HG02798 (cell line): ENCODE data around the gene ADSS1.
A peak's percentile ranks its signal among the peaks of the same experiment; 100 is the strongest.

Experiments
- ATAC-seq: cut with Tn5 transposase; IDR thresholded peaks from one replicate; pipeline ENCODE4 v1.9.1; 2021; ENCODE audit warnings: mild to moderate bottlenecking; ENCODE audit not compliant: unreplicated experiment, poor library complexity

ADSS1 gene

DNA sequence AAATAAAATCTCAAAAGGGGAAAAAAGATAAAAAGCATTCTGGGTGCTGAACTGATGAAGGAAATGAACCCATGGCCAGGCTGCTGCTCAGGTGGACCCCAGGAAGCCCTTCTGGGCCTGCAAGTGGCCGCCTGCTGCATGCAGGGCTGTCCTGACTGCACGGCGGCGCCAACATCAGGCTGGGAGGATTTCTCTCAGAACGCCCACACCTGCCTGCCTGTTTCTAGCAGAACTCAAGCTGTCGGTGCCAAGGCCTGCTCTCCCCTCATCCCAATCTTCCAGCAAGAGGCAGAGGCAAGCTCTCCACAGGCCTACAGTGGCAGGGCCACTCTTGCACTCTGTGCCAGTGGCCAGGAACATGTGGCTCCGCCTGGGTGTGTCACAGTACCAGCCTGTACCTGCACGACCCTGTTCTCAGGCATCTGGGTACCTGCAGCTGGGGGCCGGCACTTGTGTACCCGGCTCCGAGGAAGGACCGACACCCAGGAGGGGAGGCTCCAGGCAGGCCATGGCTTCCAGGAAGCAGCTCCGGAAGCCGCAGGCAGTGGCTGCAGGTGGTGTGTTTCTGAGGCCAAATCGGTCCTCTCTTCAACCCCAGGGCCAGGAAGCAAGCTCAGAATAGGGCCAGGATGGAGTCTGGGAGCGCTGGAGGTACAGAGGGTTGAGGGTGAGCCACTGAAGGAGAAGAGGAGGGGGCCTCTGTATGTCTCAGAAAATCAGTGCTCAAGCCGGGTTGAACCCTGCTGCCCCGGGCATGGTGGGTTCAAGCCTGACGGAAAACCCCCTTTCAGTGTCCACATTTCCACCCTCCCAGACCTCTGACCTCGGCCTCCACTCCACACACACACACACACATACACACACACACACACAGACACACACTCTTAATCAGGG lies 37.2 kb upstream of the ADSS1 start:
- ATAC-seq, result no peak

DNA sequence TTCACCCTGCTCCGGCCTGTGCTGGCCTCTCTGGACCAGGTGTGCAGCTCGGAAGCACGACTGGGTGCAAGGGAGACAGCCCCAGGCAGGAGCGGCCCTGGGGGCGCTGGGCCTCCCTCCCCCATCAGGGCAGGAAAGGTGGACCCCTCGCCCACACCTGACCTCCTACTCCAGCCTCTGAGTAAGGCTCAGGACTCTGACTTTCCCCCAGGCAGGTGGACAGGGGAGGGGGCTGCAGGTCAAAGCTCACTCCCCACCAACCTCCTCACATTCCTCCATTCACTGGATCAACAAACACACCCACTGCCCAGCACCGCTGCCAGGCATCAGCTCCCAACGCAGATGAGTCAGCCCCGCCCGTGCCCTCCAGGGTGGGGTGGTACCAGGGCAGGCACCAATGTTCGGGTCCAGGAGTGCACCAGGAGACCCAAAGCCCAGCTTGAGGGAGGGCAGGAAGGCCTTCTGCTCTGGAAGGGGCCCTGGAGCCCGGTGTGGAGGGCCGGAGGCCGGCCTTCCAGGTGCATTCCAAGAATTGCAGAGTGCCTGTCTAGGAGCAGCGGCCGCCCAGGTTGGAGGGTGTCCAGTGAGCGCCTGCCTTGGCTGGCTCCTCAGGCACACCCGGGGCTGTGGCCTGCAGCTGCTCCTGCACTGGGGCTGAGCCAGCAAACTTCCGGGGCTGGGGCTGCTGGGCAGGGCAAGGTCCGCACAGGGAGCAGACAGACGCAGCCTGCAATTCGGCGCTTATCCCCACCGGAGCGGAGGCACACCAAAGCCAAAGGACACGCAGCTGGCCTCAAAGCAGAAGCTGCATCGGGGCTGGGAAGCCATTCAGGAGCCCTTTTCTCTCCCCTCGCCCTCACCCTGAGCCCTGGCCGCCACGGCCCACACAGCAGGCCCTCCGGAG lies 36.2 kb upstream of the ADSS1 start:
- ATAC-seq, result no peak

DNA sequence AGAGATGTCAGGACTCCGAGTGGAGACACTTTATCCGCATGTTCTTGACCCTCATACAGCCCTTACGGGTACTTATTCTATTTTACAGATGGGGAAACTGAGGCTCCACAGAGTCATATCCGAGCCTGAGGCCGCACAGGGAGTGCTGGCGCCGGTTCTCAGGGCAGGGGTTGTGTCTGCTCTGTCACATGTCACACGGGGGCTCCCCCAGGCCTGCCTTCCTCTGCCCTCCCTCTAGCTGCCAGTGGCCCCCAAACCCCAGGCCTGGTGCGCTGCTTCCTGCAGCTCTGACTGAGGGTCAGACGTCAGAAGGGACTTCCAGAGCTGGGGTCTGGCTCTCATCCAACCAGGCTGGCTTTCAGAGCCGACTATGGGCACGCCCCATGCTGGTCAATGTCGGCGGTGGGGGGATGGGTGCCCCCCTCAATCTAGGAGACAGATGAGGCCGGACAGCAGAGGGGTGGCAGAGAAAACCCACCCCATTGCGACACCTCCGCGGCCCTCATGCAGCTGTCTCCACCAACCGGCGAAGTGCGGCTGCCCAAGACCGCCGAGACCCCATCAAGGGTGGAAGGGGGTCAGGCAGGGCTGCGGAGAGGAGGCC lies 35.4 kb upstream of the ADSS1 start:
- no peak for ATAC-seq

DNA sequence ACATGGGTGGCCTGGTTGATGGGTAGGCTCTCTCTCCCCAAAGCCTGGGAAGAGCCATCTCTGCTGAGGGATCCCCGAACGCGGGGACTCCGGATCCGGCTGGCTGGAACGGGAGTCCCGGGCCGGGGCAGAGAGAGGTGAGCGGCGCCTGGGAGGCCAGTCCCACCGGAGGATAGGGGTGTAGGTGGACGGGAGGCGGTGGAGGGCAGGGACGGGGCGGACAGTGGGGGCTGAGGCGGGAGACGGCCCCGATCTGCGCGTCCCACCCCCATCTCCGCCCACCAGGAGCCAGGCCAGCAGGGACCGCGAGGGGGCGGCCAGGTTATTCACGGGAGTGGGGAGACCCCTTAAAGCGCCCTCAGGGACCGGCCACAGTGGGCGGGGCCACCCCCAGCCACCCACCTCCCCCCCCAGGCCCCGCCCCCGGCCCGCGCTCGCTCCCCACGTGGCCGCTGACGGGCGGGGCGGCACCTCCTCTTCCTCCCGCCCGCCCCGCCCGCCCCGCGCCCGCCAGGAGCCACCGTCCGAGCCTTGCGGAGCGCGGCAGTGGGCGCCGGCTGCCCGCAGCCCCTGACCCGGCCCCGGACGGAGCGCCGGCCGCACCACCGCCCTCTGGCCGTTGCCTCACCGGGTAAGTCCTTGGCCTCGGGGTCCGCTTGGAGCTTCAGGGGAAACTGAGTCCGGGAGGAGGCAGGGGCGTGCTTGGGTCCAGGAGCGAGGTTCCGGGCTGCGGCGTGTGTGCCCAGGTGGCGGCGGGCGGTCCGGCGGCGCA lies 34.7 kb upstream of the ADSS1 start, which contains the start of gene INF2:
Gene INF2, plus strand, starts transcription at position 510 of the 772 bp plus-strand sequence. CDS start 11,748 bp downstream, outside the sequence.
- ATAC-seq, result peak; percentile 43

DNA sequence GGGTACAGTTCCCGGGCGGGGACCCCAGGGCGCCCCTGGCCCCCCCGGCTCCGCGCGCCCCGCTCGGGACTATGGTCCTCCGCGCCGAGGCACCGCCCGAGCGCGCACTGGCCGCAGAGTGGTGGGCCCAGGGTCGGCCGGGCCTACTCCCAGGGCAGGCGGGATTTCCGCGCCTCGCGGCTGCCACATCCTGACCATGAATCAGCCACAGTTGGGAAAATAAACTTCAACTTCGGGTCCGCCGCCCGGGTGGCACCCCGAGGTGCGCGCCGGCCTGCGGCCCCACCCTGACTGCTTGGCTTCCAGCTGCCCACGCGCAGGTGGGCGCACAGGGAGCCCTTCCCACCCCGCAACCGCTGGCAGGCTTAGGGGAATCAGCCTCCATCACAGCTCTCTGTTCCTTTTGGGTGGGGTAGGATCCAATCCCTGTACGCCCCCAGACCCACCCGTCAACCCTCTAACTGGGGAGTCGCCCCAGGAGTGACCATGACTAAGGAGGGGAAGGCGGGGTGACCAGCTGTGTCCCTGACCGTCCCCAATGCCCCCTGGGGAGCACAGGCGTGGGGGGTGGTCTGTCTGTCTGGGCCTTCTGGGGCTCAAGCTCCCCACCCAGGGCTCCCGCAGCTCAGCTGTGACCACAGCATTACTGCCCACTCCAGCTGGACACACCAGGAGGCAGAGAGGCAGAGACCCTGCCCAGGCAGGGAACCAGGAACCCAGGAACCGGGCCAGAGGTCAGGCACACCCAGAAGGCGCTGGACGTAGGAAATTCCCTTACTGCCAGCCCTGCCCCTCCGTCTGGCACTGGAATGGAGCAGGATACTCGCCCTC lies 33.9 kb upstream of the ADSS1 start:
- no peak for ATAC-seq

DNA sequence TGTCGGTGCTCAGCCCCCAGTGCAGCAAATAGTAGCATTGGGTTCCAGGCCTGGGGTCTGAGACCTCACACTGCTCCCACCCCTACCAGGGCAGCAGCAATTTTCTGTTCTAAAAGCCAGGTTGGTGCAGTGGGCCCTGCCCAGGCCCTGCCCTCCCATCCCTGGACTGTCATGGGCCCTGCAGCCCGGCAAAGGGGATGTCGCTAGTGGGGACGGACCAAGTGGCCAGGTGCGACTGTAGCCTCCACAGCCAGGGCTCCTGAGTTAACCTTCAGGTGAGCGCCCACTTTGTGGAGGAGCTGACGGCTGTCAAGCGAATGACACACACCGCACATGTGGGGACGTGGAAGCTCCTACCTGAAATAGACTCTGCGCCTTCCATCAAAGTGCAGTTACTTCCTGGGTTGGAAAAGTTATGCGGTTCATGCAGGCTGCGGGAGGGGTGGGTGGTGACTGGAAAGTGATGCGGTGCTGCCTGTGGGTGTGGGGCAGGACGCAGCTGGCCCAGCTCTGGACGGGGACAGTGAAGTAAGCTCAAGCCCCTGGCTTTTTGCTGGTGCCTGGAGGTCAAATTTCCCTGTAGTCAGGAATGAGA lies 33.1 kb upstream of the ADSS1 start:
- ATAC-seq, result no peak

DNA sequence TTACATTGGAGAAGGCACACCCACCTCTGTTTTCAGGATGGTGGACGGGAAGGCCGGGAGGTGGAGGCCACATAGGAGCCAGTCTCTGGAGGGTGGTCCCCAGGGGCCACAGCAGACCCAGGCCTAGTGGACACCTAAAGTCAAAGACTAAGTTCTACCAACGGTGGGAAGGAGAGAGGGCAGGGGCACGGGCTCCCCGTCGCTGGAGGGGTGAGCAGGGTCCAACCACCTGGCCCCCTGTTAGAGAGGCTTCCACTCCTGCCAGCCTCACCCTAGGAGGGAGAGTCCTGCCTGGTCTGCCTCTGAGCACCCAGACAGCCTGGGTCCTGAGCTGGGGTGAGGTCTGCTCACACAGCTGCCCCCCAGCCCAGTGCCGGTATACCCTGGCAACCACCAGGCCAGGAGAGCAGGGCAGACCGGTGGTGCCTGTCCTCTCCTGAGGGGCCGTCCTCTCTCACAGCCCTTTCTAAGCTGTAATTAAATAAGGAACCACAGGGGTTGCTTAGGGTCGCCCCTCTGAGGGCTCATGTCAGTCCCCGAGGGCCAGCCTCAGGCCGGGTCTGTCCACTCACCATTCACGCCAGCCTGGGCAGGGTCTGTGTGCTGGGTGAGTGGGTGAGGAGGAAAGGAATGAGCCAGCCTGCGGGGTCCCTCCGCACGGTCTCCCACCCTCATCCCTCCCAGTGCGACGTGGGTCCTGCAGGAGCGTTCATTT lies 32.3 kb upstream of the ADSS1 start:
- ATAC-seq, result no peak

DNA sequence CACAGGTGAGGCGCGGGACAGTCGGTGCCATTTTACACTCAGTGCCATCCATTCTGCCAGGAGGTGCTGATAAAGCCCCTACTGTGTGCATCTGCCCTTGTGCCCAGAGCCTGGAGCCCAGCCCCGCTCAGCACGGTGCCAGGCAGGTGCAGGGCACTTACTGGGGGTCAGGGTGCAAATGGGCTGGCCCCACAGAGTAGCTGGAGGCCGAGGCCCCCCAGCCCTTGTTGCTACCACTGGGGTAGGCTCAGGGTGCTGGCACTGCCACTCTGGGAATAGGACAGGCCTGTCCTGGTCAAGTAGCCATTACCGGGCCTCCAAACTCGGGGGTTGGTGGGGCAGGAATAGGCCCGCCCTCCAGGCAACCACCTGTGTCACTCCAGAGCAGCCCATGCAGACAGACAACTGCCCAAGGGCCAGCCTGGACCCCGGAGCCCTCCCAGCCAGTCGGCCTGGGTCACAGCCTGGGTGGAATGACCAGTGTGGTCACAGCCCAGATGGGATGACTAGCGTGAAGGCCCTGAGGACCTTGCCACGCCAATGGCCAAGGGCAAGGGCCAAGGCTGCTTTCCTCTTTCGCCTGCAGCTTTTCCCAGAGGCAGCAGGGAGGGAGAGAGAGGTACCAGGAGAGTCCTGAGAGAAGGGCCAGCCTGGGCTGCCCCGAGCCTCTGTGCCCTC lies 31.6 kb upstream of the ADSS1 start:
- ATAC-seq, result no peak

DNA sequence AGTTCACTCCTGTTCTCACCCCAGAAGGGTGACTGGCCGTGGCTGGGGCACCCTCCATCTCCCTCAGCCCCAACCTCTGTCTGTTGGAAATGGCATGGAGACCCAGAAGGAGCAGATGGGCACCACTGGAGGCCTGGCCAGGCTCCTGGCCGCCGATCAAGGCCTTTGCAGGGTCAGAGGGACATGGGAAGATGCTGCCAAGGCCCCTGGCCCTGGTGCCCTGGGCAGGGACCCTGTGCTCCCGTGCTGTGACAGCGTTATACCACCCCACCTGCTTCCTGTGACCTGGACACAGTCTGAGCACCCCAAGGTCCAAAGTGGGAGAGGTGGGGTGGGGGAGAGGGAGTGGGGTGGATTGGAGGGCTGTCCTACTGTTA lies 31.1 kb upstream of the ADSS1 start:
- no peak for ATAC-seq

DNA sequence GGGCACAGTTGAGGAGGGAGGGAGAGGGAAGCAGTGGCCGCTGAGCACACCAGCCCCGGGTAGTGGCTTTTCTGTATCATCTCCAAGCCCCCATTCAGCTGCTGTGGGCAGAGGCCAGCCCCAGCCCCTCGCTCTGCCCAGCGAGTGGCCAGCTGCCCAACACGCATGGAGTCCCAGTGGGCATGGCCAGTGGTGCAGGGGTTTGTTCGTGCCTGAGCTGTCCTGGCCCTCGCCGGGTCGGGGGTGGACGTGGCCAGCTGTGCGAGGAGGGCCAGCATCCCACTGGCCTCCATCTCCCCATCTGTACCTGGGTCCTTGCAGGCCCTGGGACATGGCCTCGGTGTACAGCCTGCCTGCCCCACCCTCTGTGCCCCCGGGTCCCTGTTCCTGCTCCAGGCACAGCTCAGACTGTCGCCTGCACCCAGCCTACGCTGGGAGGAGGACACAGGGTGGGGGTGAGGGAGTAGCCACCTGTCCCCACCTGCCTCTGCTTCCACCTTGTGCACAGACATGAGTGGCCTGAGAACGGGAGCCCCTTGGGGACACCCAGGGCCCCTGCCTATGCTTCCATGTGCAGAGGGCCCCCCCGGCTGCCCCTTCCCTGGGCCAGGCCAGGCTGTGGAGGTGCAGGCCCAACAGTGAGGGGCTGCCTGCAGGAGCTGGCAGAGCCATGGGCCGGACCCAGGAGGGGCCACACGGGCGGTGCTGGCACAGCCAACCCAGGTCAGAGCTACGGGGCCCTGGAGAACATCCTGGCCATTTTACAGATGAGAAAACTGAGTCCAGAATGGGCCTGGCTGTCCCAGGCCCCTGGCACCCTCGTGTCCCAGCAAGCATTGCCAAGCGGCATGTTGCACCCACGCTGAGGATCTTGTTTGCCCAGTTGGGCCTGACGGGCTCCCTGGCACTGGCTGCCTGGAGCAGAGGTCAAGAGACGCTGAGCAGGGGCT lies 30.3 kb upstream of the ADSS1 start:
- no peak for ATAC-seq

DNA sequence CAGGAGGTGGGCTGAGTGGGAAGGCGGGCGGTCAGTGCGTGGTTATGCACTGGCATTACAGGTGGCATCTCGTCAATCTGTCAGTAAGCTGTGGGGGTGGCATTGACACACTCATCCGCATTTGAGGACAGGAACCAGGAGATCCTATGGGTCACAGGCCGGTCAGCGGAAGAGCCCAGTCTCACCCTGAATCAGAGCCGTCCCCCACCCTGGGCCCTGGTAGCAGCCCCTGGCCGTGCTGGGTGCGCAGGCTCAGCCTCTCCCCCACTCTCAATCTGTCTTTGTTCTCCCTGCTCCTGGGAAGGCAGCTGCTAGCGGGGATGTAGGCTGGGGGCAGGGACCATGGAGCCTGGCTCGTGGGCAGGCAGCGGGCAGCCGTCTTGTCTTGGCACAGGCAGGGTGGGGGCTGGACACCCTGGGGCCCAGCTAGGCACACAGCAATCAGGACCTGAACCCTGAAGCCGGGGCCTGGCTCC lies 29.5 kb upstream of the ADSS1 start:
- no peak for ATAC-seq

DNA sequence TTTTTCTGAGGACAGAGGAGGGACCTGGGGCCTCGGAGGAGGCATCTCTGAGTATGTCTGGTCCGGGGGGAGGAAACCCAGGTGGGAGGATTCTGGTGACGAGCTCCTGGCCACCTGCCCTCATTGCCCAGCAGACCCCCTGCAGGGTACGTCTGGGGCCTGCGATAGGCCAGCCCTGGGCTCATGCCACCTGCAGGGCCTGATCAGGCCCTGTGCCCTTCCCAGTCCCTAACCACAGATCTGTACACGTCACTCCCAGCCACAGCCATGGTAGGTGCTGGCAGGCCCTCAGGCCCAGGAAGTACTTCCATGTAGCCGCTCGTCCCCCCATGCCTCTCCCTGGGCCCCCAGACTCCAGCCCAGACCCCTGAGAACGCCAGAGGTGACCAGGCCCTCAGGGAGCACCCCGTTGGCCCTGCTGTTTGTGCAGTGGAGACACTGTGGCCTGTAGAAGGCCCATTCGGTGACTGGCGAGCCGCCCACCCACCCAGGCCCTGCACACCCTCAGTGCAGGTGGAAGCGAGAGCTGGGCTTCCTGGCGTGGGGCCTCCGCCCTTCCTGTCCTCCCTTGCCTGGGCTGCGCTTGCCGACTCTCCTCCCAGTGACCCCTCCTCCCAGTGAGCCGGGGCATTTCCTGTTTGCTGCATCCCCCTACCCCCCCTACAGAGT lies 28.9 kb upstream of the ADSS1 start:
- ATAC-seq, result no peak

DNA sequence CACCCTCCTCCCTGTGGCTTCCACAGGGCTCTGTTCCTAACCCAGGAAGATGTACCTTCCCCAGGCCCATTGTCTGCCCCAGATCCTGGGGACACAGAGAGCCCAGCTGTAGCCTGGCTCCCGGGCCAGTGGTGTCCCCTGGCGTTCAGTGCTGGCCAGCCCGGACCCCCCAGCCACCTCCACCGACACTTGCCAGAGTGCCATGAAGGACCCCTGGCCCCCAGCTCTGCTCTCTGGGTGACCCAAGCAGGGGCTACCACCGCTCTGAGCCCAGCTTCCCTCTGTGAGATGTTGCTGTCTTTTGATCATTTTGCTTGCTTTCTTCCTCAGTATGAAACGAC lies 28.4 kb upstream of the ADSS1 start:
- no peak for ATAC-seq

DNA sequence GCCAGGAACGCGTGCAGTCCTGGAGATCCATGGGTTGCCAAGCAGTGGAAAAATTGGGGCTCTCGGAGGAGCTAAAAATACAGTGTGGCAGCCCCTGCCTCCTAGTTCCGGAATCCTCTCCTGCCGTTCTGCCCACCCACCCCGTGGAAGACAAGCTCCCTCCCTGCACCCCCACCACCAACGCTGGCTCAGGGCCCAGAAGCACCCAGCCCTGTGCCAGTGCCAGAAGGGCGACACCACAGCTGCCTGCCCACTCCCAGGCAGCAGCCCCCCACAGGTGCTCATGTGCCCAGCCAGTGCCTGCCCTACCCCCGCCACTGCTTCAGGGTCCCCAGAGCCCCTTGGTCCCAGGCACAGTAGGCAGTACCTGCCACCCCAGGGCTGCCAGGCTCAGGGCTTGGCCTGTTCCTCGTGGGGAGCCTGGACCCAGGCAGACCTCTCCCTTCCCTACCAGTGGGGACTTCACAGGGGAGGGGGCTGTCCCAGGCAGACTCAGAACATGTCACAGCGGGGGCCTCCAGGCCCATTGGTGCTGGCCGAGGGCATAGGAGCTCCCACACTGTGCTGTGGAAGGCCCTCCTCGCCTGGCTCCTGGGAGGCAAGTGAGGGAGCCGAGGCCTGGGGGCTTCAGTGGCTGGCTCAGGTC lies 27.2 kb upstream of the ADSS1 start:
- ATAC-seq, result no peak

DNA sequence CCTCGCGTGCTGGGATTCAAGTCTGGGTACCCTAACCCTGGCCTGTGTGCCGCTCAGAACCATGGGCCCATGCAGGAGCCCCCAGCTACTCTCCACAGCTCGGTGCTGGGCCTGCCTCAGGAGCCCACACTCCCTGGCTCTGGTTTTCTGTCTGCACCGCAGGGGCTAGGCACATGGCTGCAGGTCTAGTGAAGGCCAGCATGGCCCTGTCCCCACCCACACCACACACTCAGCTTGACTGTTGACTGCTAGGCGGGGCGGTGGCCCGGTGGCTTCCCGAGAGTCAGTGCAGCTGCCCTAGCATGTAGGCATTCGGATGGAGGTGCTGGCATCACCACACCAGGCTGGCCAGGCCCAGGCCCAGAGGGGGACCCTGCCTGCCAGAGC lies 26.7 kb upstream of the ADSS1 start:
- ATAC-seq, result no peak
